ENCODE data around the gene ASTN2.

DNA sequence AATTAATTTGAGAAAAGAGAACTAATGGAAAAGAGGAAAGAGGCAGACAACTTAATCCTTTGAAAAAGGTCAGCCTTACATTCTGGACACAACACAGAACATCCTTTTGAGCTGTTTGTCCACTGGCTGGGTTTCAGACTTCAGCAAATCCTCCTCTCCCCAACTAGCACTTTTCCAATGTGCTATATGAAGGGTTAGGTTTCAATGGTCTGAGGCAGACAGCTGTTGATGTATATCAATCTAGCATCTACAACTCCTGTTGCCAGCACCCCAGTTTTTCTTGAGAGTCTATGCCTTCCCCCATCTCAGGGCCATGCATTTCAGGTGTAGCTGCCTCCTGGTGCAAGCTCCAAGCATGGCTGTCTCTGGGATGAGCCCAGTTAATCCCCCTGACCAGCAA, 553.5 kb downstream of the ASTN2 start:
- TF ChIP-seq CTCF (IDR thresholded peaks at IDR 0.05) (no peak), RFX5 (IDR thresholded peaks at IDR 0.05) (no peak), EP300 (IDR thresholded peaks at IDR 0.05) (no peak), TP53 (CRISPR knock-in tag; IDR thresholded peaks at IDR 0.05) (no peak), CEBPB (IDR thresholded peaks at IDR 0.05) (no peak), MAZ (IDR thresholded peaks at IDR 0.05; ENCODE audit: borderline replicate concordance, low read depth, low read length) (no peak), CHD4 (IDR thresholded peaks at IDR 0.05; ENCODE audit: borderline replicate concordance) (no peak), POLR2A (IDR thresholded peaks at IDR 0.05; ENCODE audit: low read length) (no peak), TFCP2L1 (CRISPR knock-in tag; IDR thresholded peaks at IDR 0.05) (no peak), PHF8 (IDR thresholded peaks at IDR 0.05; ENCODE audit: borderline replicate concordance, low read depth) (no peak), E2F6 (IDR thresholded peaks at IDR 0.05; ENCODE audit: borderline replicate concordance, low read depth) (no peak), PBX3 (IDR thresholded peaks at IDR 0.05) (no peak)
- TF ChIP-seq, protein P1, sequence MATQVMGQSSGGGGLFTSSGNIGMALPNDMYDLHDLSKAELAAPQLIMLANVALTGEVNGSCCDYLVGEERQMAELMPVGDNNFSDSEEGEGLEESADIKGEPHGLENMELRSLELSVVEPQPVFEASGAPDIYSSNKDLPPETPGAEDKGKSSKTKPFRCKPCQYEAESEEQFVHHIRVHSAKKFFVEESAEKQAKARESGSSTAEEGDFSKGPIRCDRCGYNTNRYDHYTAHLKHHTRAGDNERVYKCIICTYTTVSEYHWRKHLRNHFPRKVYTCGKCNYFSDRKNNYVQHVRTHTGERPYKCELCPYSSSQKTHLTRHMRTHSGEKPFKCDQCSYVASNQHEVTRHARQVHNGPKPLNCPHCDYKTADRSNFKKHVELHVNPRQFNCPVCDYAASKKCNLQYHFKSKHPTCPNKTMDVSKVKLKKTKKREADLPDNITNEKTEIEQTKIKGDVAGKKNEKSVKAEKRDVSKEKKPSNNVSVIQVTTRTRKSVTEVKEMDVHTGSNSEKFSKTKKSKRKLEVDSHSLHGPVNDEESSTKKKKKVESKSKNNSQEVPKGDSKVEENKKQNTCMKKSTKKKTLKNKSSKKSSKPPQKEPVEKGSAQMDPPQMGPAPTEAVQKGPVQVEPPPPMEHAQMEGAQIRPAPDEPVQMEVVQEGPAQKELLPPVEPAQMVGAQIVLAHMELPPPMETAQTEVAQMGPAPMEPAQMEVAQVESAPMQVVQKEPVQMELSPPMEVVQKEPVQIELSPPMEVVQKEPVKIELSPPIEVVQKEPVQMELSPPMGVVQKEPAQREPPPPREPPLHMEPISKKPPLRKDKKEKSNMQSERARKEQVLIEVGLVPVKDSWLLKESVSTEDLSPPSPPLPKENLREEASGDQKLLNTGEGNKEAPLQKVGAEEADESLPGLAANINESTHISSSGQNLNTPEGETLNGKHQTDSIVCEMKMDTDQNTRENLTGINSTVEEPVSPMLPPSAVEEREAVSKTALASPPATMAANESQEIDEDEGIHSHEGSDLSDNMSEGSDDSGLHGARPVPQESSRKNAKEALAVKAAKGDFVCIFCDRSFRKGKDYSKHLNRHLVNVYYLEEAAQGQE (IDR thresholded peaks at IDR 0.05), result no peak
